HG02610 (cell line): ENCODE data around the gene BAHCC1.

ENCODE experiments used
- ATAC-seq: cut with Tn5 transposase; IDR thresholded peaks from one replicate; pipeline ENCODE4 v1.9.1; 2021; ENCODE audit warnings: mild to moderate bottlenecking, moderate library complexity; ENCODE audit not compliant: unreplicated experiment

The BAHCC1 gene

DNA sequence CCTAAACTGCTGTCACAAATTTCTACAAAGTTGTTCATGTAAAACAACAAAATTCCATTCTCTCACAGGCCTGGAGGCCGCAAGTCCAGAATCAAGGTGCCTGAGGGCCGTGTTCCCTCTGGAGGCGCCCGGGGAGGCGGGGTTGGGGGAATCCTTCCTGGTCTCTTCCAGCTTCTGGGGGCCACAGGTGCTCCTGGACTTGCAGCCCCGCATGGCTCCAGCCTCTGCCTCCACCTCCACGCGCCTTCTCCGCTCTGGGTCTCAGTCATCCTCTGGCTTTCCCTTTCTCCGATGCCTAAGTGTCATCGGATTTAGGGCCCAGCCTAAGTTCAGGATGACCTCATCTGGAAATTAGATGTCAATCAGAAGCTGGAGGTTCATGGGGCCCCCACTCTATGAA is 28.6 kb upstream of the BAHCC1 start:
- ATAC-seq, result no peak

DNA sequence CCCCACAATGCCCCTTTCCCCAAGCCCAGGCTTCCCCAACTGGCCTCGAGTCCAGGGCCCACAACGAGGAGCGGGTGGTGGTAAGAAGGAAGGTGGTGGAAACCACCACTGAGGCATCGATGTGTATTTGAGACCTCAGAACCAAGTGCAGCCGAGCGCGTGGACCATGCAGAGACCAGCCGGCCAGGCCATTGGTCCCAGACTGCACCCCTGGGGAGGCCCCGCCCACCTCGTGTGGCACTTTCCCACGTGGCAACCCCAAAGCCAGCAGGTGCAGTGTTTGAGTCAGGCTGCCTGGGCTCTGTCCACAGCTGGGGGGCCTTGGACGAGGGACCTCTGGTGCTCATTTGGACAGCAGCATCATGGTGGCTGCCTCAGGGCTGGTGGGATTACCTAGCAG is 28.1 kb upstream of the BAHCC1 start:
- ATAC-seq, result no peak

DNA sequence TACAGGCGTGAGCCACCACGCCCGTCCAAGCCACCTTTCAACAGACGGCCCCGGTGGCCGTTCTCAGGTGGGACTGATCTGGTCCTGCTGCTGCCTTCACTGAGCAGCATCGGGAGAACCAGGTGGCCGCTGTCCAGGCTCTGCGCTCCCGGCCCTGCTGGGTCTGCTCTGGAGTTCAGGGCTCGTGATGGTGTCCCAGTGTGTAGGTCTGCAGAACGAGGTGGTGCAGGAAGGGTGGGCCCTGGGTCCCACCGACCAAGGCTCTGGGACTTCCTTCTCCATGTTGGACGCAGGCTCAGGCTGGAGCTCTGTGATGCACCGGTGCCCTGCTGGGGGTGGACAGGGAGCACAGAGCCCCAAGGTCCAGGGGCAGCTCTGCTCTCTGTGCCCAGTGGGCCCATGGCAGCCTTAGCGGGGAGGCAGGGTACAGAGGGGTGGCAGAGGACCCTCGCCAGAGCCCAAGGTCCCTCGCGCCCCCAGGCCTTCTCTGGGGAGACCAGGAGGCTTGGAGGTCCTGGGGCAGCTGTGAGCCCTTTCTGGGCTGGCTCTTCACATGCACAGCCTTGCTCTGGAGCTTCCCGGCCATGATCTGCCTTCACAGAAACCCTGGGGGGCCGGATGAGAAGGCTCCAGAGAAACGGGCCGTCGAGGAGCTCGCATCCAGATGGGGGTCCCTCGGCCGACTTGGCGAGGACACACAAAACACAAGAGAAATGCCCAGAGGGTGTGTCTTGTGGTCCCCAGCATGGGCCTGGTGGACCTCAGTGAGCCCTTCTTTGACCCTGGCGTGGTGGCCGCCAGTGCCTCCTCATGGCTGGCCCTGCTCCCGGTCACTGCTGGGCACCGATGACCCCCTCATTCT is 26.9 kb upstream of the BAHCC1 start:
- no peak for ATAC-seq

DNA sequence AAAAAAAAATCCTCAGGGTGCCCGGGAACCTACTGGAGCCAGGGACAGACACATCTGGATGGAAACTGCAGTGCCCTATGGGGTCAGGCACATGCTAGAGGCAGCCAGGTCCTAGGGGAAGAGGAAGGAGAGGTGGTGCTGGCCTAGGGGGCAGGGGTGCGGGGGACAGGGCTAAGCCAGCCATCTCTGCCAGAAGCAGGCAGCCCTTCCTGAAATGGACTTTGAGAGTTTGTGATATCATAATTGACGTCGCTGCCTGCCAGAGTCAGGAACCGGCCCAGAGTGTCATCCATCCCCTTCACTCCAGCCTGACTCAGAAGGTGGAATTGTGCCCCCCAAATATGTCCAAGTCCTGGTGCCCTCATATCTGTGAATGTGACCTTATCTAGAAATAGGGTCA is 25.0 kb upstream of the BAHCC1 start:
- ATAC-seq, result no peak

DNA sequence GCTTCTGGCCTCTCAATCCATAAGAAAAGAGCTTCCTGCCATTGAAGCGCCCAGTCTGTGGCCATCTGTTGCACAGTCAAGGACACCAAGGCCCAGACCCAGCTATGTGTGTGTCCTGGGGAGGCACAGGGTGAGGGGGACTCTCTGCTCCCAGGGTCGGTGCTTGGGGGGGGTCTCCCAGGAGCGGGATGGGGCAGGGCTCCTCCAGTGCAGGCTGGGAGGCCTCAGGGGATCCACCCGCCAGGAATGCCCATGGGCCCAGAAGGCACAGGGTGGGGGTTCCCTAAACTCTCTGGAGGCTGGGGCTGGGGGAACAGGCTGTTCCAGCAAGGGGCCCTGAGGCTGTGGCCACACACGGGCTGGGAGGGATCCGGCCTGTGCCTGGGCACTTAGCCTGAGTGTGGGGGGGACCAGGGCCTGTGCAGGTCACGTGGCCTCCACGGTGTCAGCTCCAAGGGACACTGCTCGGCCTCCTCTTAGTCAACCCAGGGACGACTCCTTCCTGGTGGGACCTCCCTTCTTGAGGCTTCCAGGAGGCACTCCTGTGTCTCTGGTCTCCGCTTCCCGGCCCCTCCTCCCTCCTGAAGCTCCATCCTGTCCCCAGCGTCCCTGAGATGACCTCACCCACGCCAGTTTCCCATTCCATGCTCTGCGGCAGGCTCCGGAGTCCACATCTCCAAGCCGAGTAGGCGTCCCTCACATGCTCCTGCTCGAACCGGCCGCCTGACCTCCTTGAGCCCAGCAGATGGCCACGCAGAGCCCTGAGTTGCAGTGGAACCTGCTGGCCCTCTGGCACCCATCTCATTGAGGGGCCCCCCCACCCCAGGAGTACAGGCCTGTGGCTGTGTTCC is 23.1 kb upstream of the BAHCC1 start:
- no peak for ATAC-seq

DNA sequence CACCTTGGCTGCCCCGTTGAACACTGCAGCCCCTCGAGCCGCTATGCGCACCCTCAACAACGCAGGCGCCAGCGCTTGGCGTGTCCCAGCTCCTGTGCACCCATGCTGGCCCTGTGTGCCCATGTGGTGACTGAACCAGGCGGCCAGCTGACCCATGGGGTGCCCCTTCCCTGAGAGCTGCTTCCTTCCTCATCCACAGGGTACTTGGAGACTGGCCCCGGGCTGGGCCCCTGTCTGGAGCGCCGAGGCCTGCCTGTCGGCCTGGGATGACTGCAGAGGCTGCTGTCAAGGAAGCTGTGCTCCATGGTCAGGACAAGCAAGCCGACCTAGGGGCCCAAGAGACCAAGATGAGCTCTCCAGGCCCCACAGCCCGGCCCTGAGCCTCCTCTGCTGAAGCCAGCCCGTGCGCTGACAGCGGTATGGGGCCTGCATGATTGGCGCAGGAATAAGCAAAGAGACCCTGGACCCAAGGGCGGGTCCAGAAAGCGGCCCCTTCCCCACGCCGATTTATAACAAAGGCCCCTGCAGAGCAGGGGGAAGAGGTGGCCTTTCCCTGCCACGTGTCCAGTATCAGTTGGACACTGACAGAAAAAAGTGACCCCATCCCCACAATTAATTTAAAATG is 21.6 kb upstream of the BAHCC1 start:
- ATAC-seq, result no peak

DNA sequence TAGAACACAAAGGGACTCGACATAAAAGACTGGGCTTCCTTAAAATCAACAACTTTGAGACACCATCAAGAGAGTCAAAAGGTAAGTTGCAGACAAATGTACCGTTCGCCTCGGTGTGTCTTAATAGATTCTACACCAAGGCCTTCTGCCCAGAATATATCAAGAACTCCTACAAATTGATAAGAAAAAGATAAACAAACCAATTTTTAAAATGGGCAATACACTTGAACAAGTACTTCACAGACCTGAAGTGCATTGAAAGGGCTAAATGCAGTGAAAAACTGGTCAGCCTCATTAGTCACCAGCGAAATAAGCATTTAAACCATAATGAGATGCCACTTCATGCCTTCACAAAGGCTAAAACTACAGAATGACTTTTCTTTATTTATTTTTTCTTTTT is 20.4 kb upstream of the BAHCC1 start:
- no peak for ATAC-seq

DNA sequence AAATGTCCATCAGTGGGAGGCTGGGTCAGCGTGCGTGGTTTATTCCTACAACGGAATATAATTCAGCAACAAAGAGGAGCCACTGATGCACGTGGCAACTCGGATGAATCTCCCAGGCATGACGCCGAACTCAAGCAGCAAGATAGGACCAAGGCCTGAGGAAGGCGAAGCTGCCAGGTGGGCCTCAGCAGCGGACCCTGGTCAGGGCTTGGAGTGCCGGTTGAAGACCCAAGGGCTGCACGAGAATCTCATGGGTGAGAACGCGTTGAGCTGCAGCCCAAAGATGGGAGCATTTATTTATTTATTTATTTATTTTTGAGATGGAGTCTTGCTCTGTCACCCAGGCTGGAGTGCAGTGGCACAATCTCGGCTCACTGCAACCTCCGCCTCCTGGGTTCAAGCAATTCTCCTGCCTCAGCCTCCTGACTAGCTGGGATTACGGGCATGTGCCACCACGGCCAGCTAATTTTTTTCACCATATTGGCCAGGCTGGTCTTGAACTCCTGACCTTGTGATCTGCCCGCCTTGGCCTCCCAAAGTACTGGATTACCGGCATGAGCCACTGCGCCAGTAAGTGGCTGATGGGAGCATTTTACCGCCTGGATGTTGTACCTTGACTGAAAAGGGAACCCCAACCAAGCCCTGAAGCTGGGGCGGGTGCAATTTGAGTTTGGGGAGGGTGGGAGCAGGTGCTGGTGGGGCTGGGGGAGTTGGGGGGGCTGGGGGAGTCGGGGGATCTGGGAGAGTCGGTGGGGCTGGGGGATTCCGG is 18.1 kb upstream of the BAHCC1 start:
- no peak for ATAC-seq

DNA sequence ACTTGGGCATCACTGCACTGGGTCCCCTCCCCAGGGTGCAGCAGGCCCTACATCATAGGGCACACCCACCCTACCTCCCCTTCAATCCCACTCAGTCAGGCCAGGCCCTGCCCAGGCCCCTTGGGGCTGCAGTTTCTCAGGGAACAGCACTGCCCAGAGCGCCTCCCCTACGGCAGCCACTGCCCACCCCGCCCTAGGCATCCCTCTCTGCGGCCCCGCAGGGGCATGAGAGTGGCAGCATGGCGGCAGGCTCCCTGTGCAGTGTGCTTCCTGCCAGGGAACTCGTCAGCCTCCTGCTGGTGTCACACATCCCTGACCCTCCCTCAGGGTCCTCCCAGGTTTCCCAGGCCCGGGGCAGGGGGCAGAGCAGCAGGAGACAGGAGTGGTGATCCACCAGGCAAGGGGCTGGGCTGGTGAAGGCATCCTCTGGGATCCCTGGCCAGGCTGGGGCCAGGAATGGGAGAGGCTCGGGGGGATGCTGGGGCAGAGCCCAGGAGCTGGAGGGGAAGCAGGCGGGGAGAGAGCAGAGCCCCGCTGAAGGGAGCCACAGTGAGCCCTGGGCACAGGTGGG is 16.2 kb upstream of the BAHCC1 start:
- ATAC-seq, result no peak

DNA sequence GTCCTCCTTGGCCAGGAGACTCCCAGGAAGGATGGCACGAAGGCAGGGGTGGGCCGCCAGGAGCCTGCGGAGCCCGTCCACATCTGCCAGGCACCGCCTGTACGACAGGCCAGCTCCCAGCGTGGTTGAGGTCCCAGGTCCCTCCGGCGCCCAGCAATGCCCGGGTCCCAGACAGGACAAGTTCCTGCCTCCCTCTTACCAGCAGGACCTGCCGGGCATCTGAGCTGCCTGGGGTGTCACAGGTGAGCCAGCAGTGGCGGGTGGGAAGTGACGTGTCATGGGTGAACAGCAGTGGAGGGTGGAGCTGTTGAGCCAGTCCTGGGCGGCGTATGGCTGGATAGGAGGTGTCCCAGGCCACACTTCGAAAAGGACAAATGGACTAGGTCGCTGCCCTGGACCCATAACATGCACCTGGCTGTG is 15.7 kb upstream of the BAHCC1 start:
- no peak for ATAC-seq

DNA sequence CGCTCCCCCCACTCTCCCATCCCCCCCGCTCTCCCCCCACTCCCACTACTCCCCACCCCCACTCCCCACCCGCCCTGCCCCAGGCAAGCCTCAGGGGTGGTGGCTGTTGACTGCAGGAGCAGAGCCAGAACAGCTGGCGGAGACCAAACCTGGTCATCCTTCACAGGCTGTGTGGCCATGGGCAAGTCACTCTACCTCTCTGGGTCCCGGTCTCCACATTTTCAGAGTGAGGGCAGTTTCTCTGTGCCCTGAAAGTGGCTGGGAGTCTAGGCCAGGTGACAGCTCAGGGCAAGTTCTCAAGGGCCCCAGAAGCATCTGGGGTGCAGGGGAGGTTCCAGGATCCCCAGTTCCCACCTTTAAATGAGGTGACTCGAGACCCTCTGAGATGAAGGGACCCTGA is 15.1 kb upstream of the BAHCC1 start:
- ATAC-seq, result no peak

DNA sequence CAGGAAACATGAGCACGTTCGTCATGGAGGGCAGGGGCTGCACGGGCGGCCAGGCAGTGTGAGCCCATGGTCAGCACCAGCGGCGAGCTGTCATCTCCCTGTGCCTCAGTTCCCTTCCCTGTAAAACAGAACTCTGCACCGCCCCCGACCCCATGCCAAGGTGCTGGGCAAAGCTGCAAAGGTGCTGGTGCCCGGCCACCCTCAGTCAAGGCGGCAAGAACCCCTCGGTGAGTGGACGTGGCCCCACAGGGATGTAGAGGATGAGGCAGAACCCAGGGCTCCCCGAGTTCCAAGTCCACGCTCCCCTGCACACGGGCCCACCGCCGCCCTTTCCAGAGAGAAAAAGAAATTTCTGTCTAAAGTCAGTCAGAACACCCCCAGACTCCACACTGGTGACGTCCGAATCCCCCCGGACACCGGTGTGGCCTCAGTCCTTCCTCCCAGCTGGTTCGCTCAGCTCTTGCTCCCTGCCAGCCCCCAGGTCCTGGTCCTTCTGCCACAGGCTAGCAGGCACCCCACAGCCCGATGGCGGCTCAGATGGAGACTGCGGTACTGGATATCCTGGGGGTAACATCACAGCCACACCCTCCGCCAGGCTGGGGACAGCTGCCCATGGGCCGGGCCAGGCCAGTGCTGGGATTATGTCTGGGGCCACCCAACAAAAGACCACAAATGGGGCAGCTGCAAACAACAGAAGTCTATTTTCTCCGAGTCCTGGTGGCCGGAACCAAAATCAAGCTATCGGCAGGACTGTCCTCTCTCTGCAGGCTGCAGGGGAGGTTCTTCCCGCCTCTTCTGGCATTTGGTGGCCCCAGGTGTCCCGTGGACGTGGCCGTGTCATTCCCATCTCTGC is 14.4 kb upstream of the BAHCC1 start:
- ATAC-seq, result no peak

DNA sequence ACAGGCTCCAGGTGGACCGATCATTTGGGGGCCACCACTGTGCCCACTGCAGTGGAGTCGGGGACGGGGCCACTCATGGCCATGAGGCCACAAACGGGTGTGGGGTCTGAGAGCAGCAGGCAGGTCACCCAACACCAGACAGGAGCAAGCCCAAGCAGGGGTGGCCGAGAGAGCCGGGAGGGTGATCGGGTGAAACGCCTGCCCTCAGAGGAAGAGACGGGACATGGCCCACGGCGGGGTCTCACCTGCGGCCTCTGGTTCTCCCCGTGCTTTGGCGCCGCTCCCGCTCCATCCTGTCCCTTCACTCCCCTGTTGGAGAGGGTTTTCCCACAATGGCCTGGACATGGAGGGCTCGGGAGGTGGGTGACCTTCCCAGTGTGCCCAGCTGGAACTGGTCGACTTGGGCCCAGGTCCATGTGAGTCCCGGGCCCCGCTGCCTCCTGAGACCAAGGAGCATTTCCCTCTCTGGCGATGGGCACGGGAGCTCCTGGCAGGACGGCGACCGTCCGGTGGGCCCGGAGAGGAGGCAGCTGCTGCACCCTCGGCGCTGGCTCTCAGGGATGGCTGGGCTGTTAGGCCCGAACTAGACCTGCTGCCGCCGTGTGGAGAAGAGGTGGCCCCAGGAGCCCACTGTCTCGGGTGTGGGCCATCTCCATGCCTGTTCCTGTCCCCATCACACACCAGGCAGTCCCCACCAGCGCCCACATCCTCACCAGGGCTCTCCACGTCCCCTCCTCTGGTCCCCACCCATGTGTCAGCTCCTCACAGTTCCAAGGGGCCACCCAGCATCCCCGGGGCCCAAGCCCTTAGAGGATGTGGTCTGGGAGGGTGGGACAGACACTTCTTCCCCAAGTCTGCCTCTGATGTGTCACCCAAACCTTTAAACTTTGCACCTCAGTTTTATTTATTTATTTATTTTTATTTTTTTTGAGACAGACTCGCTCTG is 13.4 kb upstream of the BAHCC1 start:
- ATAC-seq, result no peak

DNA sequence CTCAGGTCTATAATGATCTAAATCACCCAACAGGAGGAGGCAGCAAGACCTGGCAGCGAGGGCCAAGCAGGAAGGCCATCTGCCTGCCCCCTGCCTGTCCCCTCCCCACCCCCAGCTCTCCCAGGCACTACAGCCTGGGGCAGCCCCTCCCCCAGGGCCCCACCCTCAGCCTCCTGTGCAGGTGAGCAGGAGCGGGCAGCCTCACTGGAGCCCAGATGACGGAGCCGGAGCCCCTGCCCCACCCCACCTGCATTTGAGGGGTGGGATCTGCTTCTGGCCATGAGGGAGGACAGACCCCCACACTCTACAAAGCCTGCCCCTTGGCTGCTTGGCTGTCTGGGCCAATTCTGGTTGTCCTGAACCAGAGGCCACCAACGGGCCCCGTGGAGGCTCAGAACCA is 12.4 kb upstream of the BAHCC1 start:
- ATAC-seq, result no peak

DNA sequence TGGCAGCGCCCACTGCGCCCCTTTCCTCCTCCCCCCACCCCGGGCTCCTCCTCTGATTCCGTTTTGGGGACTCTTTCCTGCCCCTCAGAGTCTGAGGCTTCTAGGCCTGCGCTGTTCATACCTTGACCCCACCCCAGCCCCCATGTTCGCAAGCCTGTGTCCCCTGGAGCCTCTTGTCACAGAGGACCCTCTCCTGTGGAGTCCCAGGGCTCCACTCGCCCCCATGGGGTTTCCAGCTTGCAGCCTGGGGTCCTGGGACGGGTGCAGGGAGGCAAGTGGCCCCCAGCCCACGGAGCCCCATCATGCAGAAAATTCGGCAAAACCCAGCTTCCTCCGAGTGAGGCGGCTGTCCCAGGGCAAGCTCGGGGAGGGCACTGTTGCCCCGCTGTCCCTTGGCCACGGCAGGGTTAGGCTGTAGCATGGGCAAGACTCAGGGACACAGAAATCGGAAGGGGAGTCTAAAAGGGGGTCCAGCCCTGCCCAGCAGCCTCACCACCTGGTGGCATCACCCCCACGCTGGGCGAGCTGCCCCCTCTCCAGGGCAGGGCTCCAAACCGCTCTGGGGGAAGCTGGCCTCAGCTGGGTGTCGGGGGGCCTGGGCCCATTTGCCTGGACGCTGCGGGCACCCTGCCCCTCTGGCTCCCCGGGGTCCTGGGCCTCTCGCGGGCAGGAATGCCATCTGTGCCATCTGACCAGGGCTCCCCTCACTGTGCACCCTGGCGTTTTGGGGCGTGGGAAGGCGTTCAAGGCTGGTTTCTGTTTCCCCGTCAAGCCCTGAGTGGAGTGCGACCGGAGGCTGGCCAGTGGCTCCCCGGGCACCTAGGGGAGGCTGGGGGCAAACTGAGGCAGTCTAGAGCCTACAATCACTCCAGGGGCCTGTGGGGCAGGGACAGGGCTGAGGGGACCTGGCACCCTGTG is 11.5 kb upstream of the BAHCC1 start:
- no peak for ATAC-seq

DNA sequence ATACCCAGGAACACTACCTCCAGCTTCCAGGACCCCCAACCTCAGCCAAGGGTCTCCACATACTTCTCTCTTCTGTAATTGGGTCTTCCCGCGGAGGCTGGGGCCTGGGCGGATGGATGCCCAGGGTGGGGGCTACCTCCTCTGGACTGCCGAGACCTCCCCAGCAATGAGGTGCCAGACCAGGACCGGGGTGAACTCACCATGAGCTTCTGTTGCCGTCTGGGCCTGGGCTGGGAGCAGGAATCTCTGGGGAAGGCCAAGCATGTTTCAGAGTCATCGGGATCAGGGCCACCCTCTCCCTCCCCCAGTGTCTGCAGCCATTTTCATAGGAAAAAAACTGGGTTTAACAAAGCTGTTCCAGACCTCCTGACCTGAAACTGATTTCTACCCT is 10.3 kb upstream of the BAHCC1 start:
- ATAC-seq, result no peak

DNA sequence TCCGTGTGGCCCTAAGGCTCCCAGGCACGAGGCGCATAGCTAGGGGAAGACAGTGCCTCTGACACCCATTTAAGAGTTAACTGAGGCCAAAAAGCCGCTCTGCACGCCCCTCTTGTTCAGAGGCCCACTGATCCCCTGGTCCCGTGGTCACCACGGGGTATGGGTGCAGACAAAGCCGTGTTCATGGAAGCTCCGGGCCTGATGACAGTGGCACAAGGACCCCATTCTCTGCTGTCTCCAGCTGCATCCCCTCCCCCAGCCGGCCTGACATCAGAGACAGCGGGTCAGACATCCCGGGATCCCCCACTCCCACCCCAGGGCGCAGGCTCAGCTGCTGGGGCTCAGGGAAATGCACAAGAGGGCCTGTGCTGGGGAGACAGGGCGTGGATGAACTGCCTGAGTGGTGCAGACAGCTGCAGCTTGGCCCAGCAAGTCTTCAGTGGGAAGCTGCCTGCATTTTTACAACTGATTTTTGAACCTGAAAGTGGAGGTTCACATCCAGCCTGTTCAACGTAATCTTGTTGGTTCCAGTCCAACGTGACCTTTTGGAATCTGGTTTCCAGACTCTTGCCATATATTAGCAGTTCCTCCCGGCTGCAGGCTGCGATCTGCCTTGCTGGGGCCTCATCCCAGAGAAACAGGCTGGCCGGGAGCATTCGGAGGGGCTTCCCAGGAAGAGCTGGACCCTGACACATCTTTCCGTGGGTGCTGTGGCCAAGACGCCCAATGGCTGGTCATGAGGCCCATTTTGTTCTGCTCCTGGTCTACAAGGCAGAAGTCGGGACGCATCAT is 9.7 kb upstream of the BAHCC1 start:
- ATAC-seq, result no peak
